ENCODE data around the gene RAB15. TPM values are rescaled to one million over a fixed set of nuclear protein-coding genes. Genes with fewer than 3 reads are reported as not detected.
"Not testable (repeated sequence)": the region's sequence is repeated elsewhere in the genome, so short reads cannot be mapped to it uniquely, and the experiment has no call there.

RAB15 gene
- total RNA-seq, 1 donor from 2014 or later: 4.9 TPM

GRCh38 chr14:64937821-64938193 is 34.3 kb downstream of the RAB15 start:
- DNase-seq: peak; percentile 17

- no peak for DNase-seq
Observed at GRCh38 chr14:64937171-64937820, 34.8 kb downstream of the RAB15 start.

GRCh38 chr14:64935508-64935907 is 36.6 kb downstream of the RAB15 start:
- DNase-seq: no peak

- peak; percentile 16 for DNase-seq
Observed at GRCh38 chr14:64934338-64934929, 37.7 kb downstream of the RAB15 start.

GRCh38 chr14:64932231-64932630 is 39.9 kb downstream of the RAB15 start:
- no peak for DNase-seq

GRCh38 chr14:64931123-64931522 is 41.0 kb downstream of the RAB15 start:
- no peak for DNase-seq

GRCh38 chr14:64930085-64930843 is 41.9 kb downstream of the RAB15 start:
- no peak for DNase-seq

- no peak for DNase-seq
Observed at GRCh38 chr14:64929014-64929359, 43.1 kb downstream of the RAB15 start.

GRCh38 chr14:64928239-64929013 is 43.7 kb downstream of the RAB15 start:
- DNase-seq: no peak

- no peak for DNase-seq
Observed at GRCh38 chr14:64927031-64927430, 45.1 kb downstream of the RAB15 start.

- DNase-seq: no peak
Observed at GRCh38 chr14:64926398-64926995, 45.6 kb downstream of the RAB15 start.

- no peak for DNase-seq
Observed at GRCh38 chr14:64923015-64923414, 49.1 kb downstream of the RAB15 start.

GRCh38 chr14:64920465-64920864 is 51.7 kb downstream of the RAB15 start:
- DNase-seq: no peak

GRCh38 chr14:64919618-64920017 is 52.5 kb downstream of the RAB15 start:
- no peak for DNase-seq

GRCh38 chr14:64919215-64919614 is 52.9 kb downstream of the RAB15 start:
- DNase-seq: no peak

GRCh38 chr14:64918216-64918615 is 53.9 kb downstream of the RAB15 start:
- no peak for DNase-seq

- no peak for DNase-seq
Observed at GRCh38 chr14:64915797-64916196, 56.3 kb downstream of the RAB15 start.

- DNase-seq: no peak
Observed at GRCh38 chr14:64915029-64915424, 57.1 kb downstream of the RAB15 start.

GRCh38 chr14:64914237-64915028 is 57.7 kb downstream of the RAB15 start, which contains the start of gene CHURC1:
TSS of gene CHURC1 (plus strand) at chr14:64914455. CDS start at chr14:64914496, 41 bp downstream.
- peak; percentile 100 for DNase-seq

- DNase-seq: not testable (repeated sequence)
Observed at GRCh38 chr14:64913477-64913876, 58.7 kb downstream of the RAB15 start.

GRCh38 chr14:64912261-64912660 is 59.9 kb downstream of the RAB15 start:
- no peak for DNase-seq
